Bone marrow (tissue), 2 donors: ENCODE data around the gene RNU1-4.
"Not testable (repeated sequence)": the region's sequence is repeated elsewhere in the genome, so short reads cannot be mapped to it uniquely, and the experiment has no call there.

ENCODE experiments used
- DNase-seq, 2 donors: peaks; one replicate each; lab custom pipeline; 2025; lab: John Stamatoyannopoulos, UW

Gene RNU1-4

DNA sequence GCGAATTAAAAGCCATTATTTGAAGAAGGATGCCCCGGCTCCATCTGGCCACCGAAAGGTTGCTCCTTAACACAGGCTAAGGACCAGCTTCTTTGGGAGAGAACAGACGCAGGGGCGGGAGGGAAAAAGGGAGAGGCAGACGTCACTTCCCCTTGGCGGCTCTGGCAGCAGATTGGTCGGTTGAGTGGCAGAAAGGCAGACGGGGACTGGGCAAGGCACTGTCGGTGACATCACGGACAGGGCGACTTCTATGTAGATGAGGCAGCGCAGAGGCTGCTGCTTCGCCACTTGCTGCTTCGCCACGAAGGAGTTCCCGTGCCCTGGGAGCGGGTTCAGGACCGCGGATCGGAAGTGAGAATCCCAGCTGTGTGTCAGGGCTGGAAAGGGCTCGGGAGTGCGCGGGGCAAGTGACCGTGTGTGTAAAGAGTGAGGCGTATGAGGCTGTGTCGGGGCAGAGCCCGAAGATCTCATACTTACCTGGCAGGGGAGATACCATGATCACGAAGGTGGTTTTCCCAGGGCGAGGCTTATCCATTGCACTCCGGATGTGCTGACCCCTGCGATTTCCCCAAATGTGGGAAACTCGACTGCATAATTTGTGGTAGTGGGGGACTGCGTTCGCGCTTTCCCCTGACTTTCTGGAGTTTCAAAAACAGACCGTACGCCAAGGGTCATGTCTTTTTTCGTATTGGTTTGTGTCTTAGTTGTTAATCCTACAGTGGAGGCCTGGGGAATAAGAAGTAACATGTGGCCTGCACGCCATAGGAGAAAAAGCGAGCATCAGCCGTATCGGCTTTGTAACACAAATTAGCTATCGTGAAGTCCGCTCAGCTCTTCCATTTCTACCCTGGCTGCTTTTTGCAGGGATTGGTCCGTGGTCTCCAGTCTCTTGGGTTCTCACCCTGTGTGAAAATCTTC, at the start of gene RNU1-4:
TSS of gene RNU1-4 (plus strand) at position 470 of the 918 bp plus-strand sequence.
- DNase-seq: not testable (repeated sequence)

DNA sequence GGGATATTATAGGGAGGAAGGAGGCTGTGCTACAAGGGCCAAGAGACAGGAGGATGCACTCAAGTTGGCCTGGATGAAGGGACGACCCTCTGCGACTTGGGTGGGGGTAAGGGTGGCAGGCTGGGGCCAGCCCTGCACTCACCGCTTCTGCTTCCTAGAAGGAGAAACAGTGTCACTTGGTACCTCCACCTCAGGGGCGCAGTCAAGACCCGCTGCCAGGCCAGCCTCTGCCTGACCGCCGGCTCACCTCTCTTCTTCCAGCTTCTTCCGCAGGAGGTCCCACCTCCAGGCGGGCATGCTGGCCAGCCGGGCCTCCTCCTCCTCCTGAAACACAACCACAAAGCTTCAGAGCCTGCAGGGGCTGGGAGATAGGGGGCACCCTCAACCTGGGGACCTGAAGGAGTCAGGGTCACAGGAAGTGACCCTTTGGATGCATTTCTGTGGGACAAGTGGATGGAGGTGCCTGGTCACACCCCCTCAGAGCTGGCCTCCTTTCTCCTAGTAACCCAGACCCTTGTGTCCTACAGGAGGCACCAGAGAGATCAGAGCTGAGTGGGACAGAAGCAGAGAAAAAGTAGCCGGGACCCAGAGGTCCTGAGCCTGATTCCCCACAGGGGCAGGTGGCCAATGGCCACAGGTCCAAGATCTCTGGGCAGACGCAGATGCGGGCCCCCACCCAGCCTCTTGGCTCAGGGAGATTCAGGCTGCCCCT, 49.2 kb upstream of the RNU1-4 start:
- DNase-seq: not testable (repeated sequence)

DNA sequence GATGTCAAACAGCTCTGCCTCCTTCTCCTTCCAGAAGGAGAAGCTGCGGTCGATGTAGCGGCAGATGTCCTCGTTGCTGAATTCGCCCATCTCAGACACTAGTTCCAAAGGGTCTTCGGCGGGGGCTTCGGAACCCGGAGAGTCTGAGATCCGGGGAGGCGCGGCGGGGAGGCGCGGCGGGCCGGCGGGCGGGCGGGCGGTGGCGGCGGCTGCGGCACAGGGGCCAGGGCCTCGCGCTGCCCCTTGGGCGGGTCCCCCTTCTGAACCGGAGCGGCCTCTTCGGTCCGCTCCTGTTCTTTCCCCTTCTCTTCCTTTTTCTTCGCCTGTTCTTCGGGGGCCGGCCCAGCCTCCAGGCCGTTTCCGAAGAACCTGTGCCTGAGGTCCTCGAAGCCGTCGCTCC, 48.0 kb upstream of the RNU1-4 start:
- not testable (repeated sequence) for DNase-seq

DNA sequence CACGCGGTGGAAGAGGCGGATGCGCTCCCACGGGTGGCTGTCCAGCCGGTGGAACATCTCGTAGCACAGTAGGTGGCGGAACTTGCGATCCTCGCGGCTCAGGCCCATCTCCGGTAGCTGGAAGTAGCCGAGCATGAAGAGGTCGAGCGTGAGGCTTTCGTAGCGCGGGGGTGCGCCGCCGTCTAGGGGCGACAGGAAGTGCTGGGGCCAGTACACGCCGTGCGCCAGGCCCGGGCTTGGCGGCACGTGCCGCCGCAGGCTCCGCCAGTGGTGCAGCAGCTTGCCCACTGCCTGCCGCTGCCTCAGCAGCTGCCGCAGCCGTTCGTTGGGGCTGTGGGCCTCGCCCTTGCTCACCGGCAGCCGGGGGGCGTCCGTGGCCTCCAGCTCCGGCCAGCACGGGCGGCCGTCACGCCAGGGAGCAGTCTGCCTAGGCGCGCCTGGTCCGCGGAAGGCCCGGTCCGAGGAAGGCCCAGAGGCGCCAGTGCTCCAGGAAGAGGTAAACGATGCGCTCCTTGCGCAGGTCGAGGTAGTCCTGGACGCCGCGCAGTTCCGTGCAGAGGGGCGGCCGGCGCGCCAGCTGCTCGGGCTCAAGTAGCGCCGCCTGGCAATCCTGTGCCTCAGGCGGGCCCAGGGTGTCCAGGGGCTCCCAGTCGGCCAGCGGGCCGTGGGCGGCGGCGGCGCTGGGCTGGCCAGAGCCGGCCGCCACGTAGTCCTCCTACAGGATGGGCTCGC, 47.4 kb upstream of the RNU1-4 start:
- not testable (repeated sequence) for DNase-seq

DNA sequence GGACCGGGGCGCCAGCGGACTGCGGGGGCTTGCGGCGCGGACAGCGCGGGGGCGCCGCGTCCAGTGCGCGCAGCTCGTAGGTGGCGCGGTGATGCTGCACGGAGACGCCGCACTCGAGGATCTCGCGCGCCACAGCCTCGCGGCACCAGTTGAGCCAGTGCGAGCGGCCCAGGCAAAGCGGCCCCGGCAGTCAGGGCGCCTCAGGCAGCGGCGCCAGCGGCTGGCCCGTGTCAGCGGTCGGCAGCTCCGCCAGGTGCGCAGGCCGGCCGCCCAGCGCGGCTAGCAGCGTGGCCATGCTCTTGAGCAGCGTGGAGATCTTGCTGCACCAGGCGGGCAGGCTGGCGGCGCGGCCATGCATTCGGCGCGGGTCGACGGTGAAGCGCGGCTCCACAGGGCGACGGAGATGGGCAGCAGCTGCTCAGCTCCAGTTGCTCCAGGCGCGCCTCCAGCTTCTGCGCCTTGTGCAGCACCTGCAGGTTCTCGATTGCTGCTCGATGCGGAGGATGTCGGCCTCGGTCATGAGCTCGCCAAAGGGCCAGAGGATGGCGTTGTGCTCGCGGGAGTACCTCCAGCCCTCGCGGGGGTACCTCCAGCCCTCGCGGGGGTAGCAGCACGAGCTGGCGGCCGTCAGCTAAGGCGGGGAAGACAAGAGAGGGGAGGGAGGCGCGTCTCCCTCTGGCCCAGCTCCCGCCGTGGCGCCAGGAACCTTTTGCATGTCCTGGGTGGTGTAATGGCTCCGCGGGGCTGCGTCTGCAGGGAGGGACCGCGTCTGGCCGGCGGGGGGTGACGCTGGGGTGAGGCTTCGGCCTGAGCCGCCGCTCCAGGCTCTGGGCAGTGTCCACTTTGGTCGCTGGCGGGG, 46.6 kb upstream of the RNU1-4 start:
- not testable (repeated sequence) for DNase-seq

DNA sequence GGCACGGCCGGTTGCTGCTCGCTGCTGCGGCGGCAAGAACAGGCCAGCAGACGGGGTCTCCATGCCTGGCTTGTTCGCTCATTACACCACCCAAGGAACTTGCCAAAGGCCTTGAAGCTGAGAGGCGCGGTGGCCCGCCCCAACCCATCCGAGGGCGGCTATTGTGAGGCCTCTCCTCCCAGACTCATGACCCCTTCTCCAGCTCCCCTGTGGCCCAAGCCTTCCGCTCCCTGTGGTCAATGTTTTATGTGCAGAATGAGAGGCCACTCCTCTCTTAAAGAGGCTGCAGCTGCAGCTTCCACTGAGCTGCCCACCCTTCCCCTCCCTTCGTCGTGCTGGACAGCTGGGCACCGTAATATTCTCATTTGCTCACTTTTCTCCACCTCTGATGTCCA, 46.0 kb upstream of the RNU1-4 start:
- not testable (repeated sequence) for DNase-seq

DNA sequence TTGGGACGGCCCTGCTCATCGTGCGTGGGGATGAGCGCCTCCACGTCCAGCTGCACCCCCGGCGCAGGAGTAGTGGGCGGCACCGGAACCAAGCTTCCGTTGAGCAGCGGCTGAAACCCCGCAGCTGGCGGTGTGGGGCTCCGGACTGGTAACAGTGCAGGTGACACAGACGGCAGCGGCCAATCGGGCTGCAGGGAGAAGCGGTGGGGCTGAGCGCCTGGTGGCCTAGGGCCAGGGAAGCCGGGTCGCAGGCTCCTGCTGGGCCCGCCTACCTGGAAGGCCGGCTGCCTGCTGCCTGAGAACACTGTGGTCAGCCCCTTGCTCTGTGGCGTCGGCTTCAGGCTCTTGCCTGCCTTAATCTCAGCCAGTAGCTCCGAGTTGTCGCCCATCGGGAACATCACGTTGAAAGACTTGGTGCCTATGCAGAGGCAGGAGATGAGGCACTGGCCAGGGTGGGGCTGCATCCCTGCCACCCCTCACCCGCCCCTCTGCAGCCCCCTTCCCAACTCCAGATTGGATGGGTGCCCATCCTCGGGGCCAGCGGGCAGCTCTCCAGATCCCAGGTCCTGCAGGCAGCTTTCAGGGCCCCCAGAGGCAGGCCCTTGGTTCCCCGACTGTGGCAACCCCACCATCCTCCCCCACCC, 43.7 kb upstream of the RNU1-4 start:
- DNase-seq: not testable (repeated sequence)

DNA sequence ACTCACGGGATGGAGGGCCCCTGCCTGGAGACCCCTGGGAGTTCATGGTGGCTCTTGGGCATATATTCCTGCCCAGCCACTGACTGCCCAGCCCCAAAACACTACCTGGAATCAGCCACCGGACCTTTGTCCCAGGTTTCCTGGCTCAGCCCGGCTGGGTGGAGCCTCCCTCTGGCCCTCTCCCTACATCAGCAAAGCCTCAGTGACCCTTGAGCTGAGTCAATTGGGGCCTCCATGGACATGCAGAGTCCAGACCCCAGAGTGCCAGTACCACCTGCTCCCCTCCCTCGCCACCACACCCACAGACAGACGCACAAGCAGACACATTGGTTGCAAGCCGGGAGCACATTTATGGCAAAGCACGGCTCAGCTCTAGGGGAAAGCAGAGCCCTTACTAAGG, 43.2 kb upstream of the RNU1-4 start:
- DNase-seq: not testable (repeated sequence)

DNA sequence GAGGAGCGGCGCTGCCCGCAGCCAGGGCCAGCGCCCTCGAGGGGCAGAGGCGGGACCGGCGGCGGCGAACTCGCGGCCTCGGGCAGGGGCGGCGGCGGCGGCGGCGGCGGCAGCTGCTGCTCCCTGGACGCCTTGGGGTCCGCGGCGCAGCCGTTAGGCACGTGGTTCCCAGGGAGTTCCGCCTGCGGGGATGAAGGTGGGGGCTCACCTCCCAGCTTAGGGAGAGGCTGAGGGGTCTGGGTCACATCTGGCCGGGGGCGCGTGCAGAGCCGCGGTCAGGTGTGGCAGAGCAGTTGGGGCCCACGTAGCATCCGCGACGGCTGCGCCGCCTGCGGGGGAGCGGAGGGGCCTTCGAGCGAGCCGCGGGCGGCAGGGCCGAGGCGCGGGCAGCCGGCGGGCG, 40.9 kb upstream of the RNU1-4 start:
- DNase-seq: not testable (repeated sequence)

DNA sequence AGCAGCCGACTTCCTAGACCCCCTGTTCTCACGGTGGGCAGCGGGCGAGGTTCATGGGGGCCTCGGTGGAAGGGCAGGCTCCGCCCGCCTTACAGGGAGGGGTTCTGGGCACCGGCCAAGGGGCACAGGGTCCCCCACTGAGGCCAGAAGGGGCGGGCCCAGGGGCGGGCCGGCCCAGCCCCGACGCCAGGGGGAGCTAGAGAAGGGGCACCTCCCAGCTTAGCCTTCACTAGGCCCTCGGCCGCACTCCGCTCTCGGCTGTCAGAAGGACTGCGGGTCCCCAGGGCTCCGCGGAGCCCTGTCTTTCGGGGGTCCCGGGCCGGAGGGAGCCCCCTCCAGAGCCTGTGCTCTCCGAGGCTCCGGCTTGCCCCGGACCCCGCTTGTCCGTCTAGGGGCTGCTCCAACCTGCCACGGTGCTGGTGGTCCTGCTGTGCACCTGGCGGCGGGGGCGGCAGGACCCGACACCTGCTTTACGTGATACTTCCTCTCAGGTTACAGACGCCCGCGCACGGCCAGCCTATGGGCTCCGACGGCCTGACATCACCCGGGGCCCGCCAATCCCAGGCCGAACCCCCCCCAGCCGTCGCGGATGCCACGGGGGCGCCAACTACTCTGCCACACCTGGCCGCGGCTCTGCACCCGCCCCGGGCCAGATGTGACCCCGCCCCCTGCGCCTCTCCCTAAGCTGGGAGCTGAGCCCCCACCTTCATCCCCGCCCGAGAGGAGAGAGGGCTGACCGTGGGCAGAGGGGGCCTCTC, 40.0 kb upstream of the RNU1-4 start:
- DNase-seq: not testable (repeated sequence)

DNA sequence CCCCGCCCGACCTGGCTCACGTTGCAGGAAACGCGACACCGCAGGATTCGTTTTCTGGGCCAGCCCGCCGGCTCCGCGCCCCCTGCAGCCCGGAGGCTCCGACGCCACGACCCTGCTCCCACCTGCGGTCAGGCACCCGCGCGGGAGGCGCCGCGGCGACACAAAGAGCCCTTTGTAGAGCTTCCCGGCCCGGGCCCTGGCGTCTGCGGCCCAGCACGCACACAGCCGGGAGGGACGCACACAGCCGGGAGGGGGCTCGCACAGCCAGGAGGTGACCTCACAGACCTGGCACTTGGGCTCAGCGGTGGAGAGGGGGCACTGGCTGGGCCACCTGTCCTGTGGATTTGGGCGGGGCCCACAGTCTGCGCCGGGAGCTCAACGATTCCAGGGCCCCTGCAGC, 39.1 kb upstream of the RNU1-4 start:
- DNase-seq: not testable (repeated sequence)

DNA sequence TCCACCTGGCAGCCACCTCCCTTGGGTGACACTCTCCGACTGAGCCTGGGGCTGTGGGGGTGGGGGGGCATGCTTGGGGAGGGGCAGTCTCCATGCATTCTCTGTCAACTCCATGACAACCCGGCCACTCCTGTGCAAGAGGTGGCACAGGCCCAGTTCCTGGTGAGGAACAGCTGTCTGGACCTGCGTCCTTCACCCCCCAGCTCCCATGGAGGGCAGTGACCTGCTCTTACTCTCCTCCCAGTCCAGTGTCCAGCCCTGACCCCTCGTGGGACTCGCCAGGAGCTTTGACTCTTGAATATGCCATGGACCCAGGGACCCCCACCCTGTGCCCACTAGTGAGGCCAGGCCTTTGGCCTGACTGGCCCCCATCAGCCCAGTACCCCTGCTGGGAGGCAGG, 38.0 kb upstream of the RNU1-4 start:
- not testable (repeated sequence) for DNase-seq

DNA sequence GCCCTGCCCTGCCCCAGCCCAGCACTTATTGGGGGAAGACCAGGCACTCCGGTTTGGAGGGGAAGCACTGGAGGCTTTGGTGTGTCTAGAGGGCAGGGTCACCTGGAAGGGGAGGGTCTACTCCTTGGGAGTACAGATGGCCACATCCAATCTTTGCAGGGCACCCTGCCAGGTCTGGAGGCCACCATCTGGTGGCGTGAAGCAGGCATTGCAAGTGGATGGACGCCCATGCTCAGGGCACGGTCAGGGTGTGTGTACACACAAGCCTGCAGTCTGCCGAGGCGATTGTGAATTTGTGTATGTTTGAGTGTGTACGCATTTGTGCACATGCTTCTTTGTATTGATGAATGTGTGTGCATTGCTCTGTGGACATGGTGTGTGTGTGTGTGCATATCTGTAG, 37.2 kb upstream of the RNU1-4 start:
- not testable (repeated sequence) for DNase-seq

DNA sequence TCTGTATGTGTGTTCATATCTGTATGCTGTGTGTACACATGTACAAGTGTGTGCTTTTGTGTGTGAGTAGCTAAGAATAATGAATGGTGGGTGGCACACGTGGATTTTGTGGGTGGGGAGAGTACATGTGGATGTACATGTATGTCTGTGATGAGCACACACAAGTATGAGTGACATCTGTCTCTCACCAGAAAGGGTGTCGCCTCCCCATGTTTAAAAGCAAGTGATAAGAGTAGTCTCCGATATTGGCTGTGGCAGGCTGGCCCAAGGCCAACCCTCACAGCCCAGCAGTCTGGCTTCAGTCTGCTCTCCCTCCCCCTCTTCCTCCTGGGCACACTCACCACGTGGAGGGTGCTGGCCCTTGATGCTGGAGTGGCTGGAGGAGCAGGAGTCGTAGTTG, 36.7 kb upstream of the RNU1-4 start:
- not testable (repeated sequence) for DNase-seq

DNA sequence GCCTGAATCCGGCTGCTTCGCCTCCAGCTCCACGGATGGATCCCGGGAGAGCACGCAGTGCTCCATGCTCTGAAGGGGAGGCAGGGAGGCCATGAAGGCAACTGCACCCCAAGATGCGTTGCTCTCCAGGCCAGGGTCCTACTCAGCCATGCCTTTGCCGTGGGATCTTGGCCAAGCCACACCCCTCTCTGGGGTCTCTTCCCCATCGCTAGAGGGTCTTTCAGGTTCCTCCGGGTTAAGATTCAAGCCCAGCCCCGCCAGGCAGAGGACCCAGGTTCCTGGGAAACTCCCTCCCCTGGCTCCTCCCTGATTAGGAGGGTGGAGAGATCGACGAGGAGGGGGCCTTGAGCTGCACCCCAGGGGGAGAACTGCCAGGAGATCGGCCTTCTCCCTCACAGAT, 36.2 kb upstream of the RNU1-4 start:
- not testable (repeated sequence) for DNase-seq

DNA sequence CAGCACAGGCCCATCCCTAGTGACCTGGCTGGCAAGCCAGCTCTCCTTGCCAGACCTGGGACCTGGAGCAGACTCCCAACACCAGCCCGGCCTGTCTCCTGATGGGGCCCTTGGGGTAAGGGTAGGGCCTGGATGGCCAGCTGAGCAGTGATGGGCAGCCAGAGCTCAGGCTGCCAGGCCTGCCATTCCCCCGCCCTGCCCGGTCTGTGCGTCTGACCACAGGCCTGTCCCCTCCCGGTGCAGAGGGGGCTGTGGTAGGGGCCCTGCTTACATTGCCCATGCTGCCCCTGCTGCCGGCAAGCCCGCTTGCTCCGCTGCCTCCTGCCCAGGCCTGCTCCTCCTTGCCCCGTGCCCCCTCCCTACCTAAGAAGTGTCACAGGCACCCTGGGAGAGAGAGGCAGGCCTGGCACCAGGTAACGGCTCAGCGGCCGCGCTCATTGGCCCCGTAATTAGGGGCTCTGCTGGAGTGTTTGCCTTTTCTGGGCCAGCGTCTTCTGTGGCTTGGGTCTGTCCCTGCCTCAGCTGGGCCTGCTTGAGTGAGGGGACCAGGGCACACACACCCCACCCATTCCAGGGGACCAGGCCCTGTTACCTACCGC, 35.7 kb upstream of the RNU1-4 start:
- not testable (repeated sequence) for DNase-seq

DNA sequence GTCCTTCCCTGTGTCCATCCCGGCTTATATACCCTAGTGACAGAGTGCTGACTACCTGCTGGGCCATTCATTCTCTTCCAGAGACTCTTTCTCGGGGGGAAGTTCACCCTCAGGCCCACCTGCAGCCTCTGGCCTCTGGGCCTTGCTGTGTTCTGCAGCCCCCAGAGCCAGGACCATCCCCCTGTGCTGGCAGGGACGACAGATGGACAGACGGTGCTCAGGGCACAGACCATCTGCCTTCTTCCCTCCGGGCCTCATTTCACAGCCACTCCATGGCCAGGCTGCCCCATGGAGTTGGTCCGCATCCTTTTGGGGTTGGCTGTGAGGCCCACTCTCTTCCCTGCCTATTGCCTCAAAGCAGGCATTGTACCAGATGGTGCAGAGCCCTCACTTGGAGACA, 34.0 kb upstream of the RNU1-4 start:
- DNase-seq: not testable (repeated sequence)

DNA sequence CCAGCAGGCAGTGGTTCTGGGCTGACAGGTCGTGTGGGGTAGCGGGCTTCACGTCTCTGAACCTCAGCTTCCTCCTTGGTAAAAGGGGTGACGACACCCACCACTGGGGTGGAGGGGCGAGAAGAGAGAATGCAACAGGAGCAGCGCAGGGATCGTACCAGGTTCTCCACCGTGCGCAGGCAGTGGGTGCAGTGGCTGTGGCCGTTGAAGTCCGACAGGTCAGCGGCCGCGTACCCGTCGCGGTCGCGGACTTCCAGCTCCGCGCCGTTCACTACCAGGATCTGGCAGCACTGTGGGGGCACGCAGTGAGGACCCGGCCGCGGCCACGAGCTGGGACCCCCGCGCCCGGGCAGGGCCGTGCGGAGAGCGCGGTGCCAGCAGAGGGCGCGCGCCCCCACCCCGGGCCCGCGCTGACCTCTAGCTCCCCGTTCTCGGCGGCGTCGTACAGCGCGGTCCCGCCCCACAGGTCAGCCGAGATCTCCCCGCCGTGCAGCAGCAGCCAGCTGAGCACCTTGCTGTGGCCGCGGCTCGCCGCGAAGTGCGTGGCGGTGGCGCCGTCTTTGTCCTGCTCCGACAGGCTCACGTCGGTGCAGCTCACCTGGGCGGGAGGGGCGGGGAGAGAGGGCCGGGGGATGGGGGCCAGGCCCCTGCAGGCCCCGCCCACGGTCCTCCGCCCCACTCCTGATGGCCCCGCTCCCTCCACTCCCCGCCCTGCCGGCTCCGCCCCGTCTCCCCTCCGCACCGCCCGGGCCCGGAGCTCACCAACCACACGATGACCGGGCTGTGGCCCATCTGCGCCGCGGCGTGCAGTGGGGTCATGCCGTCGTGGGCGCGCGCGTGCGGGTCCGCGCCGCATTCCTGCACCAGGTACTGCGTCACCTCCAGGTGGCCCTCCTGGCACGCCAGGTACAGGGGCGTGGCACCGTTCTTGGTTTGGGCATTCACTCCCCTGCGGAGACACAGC, 32.9 kb upstream of the RNU1-4 start:
- not testable (repeated sequence) for DNase-seq
